ENCODE data around the gene FAM13A. TPM values are rescaled to one million over a fixed set of nuclear protein-coding genes. Genes with fewer than 3 reads are reported as not detected.

FAM13A gene
- total RNA-seq, 1 experiment from 2014 or later, result 11.4 TPM

Small RNA genes lying within 50 kb of the gene (small RNA-seq; reads per million reads assigned to genes)
- not detected for gene RF02115
- 0.09 reads per million for gene RNU6-33P

Other genes starting within 250 kb of the FAM13A start
- gene TIGD2, start 54.3 kb upstream of the FAM13A start, total RNA-seq (2014; rRNA removed; shearing (Covaris generic)), result 9.3 and 10.3 TPM in 2 replicates

Measured in HT1080 (cell line).